Measurements from ENCODE around the gene IDUA.

The IDUA gene

GRCh38 chr4:955931-956381, 30.9 kb upstream of the IDUA start:
- Histone ChIP-seq H3K9me3 (ENCODE audit: insufficient read depth, low read length) (no peaks in the 10 kb centered on the region), H3K9ac (ENCODE audit: low read length) (no peak overlapping the region), H3F3A (ENCODE audit: insufficient read depth) (no peaks in the 10 kb centered on the region), H3K9me2 (replicated peaks; ENCODE audit: insufficient read depth, low read length) (no peaks in the 10 kb centered on the region), H3K27ac (ENCODE audit: low read depth, low read length) (no peak overlapping the region), H3K36me3 (ENCODE audit: low read length) (no peaks in the 10 kb centered on the region), H4K20me1 (ENCODE audit: low read depth, low read length) (no peaks in the 10 kb centered on the region), H3K27me3 (ENCODE audit: low read length) (no peaks in the 10 kb centered on the region), H3K4me3 (ENCODE audit: insufficient read depth, low read length, poor library complexity, severe bottlenecking) (no peak overlapping the region), H3K79me2 (ENCODE audit: insufficient read depth, low read length) (no peaks in the 10 kb centered on the region), H3K4me2 (ENCODE audit: low read depth, low read length, poor library complexity, severe bottlenecking) (no peak overlapping the region), H2AFZ (ENCODE audit: low read depth, low read length, severe bottlenecking) (no peak overlapping the region)
- TF ChIP-seq EZH2phosphoT487 (conservative IDR thresholded peaks at IDR 0.05; ENCODE audit: low read length): no peak
- no peak for TF ChIP-seq CTCF (IDR thresholded peaks at IDR 0.05; ENCODE audit: insufficient read depth, low read length, poor library complexity, severe bottlenecking)

GRCh38 chr4:956531-957230, 30.2 kb upstream of the IDUA start:
- Histone ChIP-seq H3K9me3 (ENCODE audit: insufficient read depth, low read length) (no peaks in the 10 kb centered on the region), H3K79me2 (ENCODE audit: insufficient read depth, low read length) (no peaks in the 10 kb centered on the region), H3K27me3 (ENCODE audit: low read length) (no peaks in the 10 kb centered on the region), H2AFZ (ENCODE audit: low read depth, low read length, severe bottlenecking) (no peak overlapping the region), H3K27ac (ENCODE audit: low read depth, low read length) (no peak overlapping the region), H3K9ac (ENCODE audit: low read length) (no peak overlapping the region), H4K20me1 (ENCODE audit: low read depth, low read length) (no peaks in the 10 kb centered on the region), H3K4me2 (ENCODE audit: low read depth, low read length, poor library complexity, severe bottlenecking) (no peak overlapping the region), H3K4me3 (ENCODE audit: insufficient read depth, low read length, poor library complexity, severe bottlenecking) (no peak overlapping the region), H3K36me3 (ENCODE audit: low read length) (no peaks in the 10 kb centered on the region), H3F3A (ENCODE audit: insufficient read depth) (no peaks in the 10 kb centered on the region), H3K9me2 (replicated peaks; ENCODE audit: insufficient read depth, low read length) (no peaks in the 10 kb centered on the region)
- TF ChIP-seq EZH2phosphoT487 (conservative IDR thresholded peaks at IDR 0.05; ENCODE audit: low read length) (no peak), CTCF (IDR thresholded peaks at IDR 0.05; ENCODE audit: insufficient read depth, low read length, poor library complexity, severe bottlenecking) (no peak)

GRCh38 chr4:957231-957580, 29.6 kb upstream of the IDUA start:
- Histone ChIP-seq H2AFZ (ENCODE audit: low read depth, low read length, severe bottlenecking) (no peak overlapping the region), H3K27ac (ENCODE audit: low read depth, low read length) (no peak overlapping the region), H3K79me2 (ENCODE audit: insufficient read depth, low read length) (no peaks in the 10 kb centered on the region), H3K4me3 (ENCODE audit: insufficient read depth, low read length, poor library complexity, severe bottlenecking) (no peak overlapping the region), H3K9me2 (replicated peaks; ENCODE audit: insufficient read depth, low read length) (no peaks in the 10 kb centered on the region), H3K9ac (ENCODE audit: low read length) (no peak overlapping the region), H3K27me3 (ENCODE audit: low read length) (no peaks in the 10 kb centered on the region), H4K20me1 (ENCODE audit: low read depth, low read length) (no peaks in the 10 kb centered on the region), H3K9me3 (ENCODE audit: insufficient read depth, low read length) (no peaks in the 10 kb centered on the region), H3F3A (ENCODE audit: insufficient read depth) (no peaks in the 10 kb centered on the region), H3K4me2 (ENCODE audit: low read depth, low read length, poor library complexity, severe bottlenecking) (no peak overlapping the region), H3K36me3 (ENCODE audit: low read length) (no peaks in the 10 kb centered on the region)
- TF ChIP-seq EZH2phosphoT487 (conservative IDR thresholded peaks at IDR 0.05; ENCODE audit: low read length) (no peak), CTCF (IDR thresholded peaks at IDR 0.05; ENCODE audit: insufficient read depth, low read length, poor library complexity, severe bottlenecking) (no peak)

Data from SU-DHL-6 (cell line).